ENCODE data around the gene TMC5. TPM values are rescaled to one million over a fixed set of nuclear protein-coding genes. Genes with fewer than 3 reads are reported as not detected.

The TMC5 gene
- total RNA-seq, 1 experiment from 2014 or later, result not detected

DNA sequence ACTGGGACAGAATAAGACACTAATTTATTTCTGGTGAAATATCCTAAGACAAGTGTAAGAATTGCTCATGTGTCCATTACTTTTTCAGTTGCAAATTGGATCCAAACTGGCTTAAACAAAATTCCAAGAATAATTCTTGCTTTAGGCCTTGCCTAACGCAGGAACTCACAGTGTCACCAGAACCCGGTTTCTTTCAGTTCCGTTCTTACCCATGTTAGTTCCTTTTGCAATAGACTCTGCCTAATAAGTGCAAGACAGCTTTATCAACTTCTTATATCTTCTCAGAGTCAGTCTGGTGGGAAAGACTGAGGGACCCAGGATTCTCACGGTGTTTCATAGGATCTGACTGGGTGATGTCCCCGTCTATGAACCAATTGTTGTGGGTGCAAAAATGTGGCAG lies 79.5 kb downstream of the TMC5 start:
- H3K36me3 ChIP-seq (ENCODE audit: insufficient read depth, low read length), result peaks cover 9% of the 10 kb centered on the region; the same call in 1 of the 2 replicates
- H4K20me1 ChIP-seq (ENCODE audit: insufficient read depth, low read depth, low read length), result no peaks in the 10 kb centered on the region
- H3K27ac ChIP-seq (ENCODE audit: low read length), result no peak overlapping the region
- H3K9ac ChIP-seq (ENCODE audit: low read length), result no peak overlapping the region
- no peak overlapping the region for H2AFZ ChIP-seq (ENCODE audit: low read length)
- no peaks in the 10 kb centered on the region for H3K79me2 ChIP-seq (ENCODE audit: low read length)
- H3K9me2 ChIP-seq (replicated peaks; ENCODE audit: insufficient read depth, low read length), result no peaks in the 10 kb centered on the region
- no peak for DNase-seq
- H3K27me3 ChIP-seq (ENCODE audit: low read length), result no peaks in the 10 kb centered on the region
- no peak overlapping the region for H3K4me2 ChIP-seq (ENCODE audit: low read depth, low read length, poor library complexity, severe bottlenecking)
- no peaks in the 10 kb centered on the region for H3K9me3 ChIP-seq (ENCODE audit: low read length)
- peaks cover 8% of the 10 kb centered on the region for H3K4me1 ChIP-seq (ENCODE audit: low read length)
- H3K4me3 ChIP-seq (ENCODE audit: low read length), result no peak overlapping the region

DNA sequence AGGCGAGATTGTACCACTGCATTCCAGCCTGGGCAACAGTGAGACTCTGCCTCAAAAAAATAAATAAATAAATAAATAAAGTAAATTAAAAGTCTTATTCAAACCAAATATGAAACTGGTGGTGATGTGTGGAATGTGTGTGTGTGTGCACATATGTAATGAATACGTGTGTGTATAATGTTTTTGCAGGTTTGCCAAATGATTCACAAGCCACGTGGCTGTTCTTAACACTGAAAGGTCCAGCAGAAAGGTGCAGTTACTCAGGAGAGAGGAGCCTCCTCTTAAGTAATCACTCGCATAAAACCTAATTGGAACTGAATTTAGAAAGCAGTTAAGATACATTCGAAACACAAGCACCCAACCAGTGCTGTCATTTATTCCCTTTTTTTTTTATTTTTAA lies 81.3 kb downstream of the TMC5 start:
- Histone ChIP-seq H3K27ac (ENCODE audit: low read length) (no peak overlapping the region), H3K9me2 (replicated peaks; ENCODE audit: insufficient read depth, low read length) (no peaks in the 10 kb centered on the region), H3K79me2 (ENCODE audit: low read length) (no peaks in the 10 kb centered on the region), H3K4me2 (ENCODE audit: low read depth, low read length, poor library complexity, severe bottlenecking) (no peak overlapping the region), H3K27me3 (ENCODE audit: low read length) (no peaks in the 10 kb centered on the region), H2AFZ (ENCODE audit: low read length) (no peak overlapping the region), H3K9me3 (ENCODE audit: low read length) (no peaks in the 10 kb centered on the region), H3K4me1 (ENCODE audit: low read length) (peaks cover 2% of the 10 kb centered on the region), H4K20me1 (ENCODE audit: insufficient read depth, low read depth, low read length) (no peaks in the 10 kb centered on the region), H3K4me3 (ENCODE audit: low read length) (no peak overlapping the region), H3K36me3 (ENCODE audit: insufficient read depth, low read length) (peaks cover 24% of the 10 kb centered on the region; the same call in 1 of the 2 replicates), H3K9ac (ENCODE audit: low read length) (no peak overlapping the region)
- no peak for DNase-seq

DNA sequence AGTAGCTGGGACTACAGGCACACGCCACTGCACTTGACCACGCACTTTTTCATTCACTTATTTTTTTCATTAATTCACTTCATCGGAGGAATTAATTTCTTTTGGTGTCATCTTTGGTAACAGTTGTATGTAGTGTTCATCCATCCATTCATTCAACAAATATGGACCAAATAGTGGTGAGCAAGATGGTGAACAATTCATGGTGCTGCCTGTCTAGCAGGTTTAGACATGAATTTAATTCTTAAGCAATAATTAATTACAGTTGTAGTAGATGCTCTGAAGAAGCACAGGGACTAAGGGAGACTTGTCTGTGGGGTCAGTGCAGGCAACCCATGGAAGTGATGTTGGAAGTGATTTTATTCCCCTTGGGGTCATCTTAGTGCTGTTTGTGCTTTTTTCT lies 81.8 kb downstream of the TMC5 start:
- Histone ChIP-seq H3K27ac (ENCODE audit: low read length) (no peak overlapping the region), H3K36me3 (ENCODE audit: insufficient read depth, low read length) (peaks cover 26% of the 10 kb centered on the region; the same call in 1 of the 2 replicates), H3K4me3 (ENCODE audit: low read length) (no peak overlapping the region), H3K4me1 (ENCODE audit: low read length) (no peaks in the 10 kb centered on the region), H2AFZ (ENCODE audit: low read length) (no peak overlapping the region), H3K79me2 (ENCODE audit: low read length) (no peaks in the 10 kb centered on the region), H3K9me3 (ENCODE audit: low read length) (no peaks in the 10 kb centered on the region), H3K9me2 (replicated peaks; ENCODE audit: insufficient read depth, low read length) (no peaks in the 10 kb centered on the region), H3K4me2 (ENCODE audit: low read depth, low read length, poor library complexity, severe bottlenecking) (no peak overlapping the region), H3K9ac (ENCODE audit: low read length) (no peak overlapping the region), H3K27me3 (ENCODE audit: low read length) (no peaks in the 10 kb centered on the region), H4K20me1 (ENCODE audit: insufficient read depth, low read depth, low read length) (no peaks in the 10 kb centered on the region)
- DNase-seq, result no peak

DNA sequence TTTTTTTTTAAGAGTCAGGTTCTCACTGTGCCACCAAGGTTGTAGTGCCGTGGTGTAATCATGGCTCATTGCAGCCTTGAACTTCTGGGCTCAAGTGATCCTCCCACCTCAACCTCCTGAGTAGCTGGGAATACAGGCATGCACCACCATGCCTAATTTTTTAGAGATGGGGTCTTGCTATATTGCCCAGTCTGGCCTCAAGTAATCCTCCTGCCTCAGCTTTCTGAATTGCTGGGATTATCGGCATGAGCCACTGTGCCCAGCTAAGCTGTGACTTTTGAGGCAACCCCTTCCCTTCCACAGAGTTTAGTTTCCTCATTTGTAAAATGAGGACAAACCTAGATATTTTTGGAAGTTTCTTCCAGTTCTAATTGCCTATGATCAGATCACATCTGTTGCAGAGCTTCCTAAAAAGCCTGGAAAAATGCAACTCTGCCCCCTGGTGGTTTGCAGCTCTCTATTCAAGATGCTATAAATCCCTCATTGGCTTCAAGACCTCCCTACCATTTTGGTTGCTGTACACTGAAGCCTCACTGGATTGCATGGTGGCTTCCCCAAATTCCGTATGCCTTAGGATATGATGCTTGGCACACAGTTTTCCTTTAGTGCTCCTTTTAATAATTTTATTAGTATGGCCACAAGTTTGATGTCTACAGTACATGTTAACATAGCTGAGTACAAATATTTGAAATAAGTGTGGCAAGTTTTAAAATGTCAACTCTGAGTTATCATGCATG lies 84.9 kb downstream of the TMC5 start:
- Histone ChIP-seq H3K27me3 (ENCODE audit: low read length) (no peaks in the 10 kb centered on the region), H3K4me2 (ENCODE audit: low read depth, low read length, poor library complexity, severe bottlenecking) (no peak overlapping the region), H3K4me3 (ENCODE audit: low read length) (no peak overlapping the region), H3K27ac (ENCODE audit: low read length) (no peak overlapping the region), H3K9me3 (ENCODE audit: low read length) (no peaks in the 10 kb centered on the region), H3K4me1 (ENCODE audit: low read length) (no peaks in the 10 kb centered on the region), H3K36me3 (ENCODE audit: insufficient read depth, low read length) (peaks cover 37% of the 10 kb centered on the region; the same call in 1 of the 2 replicates), H3K9me2 (replicated peaks; ENCODE audit: insufficient read depth, low read length) (no peaks in the 10 kb centered on the region), H2AFZ (ENCODE audit: low read length) (no peak overlapping the region), H4K20me1 (ENCODE audit: insufficient read depth, low read depth, low read length) (no peaks in the 10 kb centered on the region), H3K9ac (ENCODE audit: low read length) (no peak overlapping the region), H3K79me2 (ENCODE audit: low read length) (peaks cover 2% of the 10 kb centered on the region; the same call in 1 of the 2 replicates)
- DNase-seq, result peak; percentile 87

DNA sequence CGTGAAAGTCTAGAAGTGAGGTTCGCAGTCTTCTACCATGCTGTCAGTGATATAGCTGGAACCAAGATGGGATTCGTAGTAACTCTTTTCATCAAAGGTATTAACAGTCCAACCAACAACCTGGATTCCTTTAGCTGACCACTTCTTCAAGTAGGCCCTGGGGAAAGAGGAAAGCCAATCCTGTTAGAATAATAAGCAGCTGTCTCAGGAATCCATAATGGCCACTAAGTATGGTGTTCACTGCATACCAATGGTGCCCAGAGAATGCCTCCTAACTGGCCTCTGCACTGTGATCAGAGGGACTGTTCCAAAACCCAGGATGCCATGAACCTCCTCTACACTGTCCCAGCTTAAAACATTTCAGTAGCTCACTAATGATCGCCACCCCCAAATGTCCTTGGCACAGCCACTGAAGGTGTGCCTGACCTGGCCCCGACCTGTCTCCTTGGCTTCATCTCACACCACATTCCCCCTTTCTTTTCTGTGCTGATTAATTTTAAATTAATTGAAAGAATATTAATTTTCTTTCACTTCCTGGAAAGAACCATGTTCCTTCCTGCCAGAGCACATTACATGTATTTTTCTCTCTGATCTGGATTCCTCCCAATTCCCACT lies 85.9 kb downstream of the TMC5 start:
- Histone ChIP-seq H3K36me3 (ENCODE audit: insufficient read depth, low read length) (peaks cover 46% of the 10 kb centered on the region; the same call in 1 of the 2 replicates), H3K9ac (ENCODE audit: low read length) (no peak overlapping the region), H4K20me1 (ENCODE audit: insufficient read depth, low read depth, low read length) (no peaks in the 10 kb centered on the region)

DNA sequence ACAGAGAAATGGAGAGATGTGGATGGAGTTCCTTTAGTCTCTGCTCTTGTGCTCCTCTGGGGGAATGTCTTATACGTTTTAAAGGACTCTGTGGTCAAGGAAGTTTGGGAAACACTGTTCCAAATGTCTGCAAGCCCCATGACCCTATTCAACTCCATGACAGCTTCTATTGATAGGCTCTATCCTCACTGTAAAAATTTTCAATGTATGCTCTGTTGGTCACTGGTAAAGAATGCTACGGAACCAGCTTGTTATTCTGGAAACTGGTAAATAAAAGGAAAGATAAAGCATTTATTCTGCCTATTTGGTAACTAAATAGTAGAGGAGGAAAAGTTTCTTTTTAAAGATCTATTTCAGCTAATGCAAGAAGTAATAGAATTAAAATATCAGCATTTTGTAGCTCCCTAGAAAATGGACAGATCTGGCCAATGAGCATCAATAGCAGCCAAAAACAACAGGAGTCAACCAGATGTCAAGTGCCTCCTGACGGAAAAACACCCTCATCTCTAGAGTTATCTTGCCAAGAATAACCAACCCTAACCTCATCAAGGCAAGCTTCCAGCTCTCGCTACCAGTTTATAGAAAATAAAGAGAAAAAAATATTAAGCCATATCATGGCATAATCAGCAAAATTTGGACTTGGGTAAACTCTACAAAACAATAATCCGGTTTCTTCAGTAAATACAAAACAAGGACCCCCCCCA lies 88.1 kb downstream of the TMC5 start:
- Histone ChIP-seq H3K79me2 (ENCODE audit: low read length) (peaks cover 17% of the 10 kb centered on the region), H3K4me1 (ENCODE audit: low read length) (no peaks in the 10 kb centered on the region), H3K9me2 (replicated peaks; ENCODE audit: insufficient read depth, low read length) (no peaks in the 10 kb centered on the region), H3K4me2 (ENCODE audit: low read depth, low read length, poor library complexity, severe bottlenecking) (no peak overlapping the region), H2AFZ (ENCODE audit: low read length) (no peak overlapping the region), H3K9me3 (ENCODE audit: low read length) (no peaks in the 10 kb centered on the region), H3K36me3 (ENCODE audit: insufficient read depth, low read length) (peaks cover 58% of the 10 kb centered on the region; the same call in 1 of the 2 replicates), H3K9ac (ENCODE audit: low read length) (no peak overlapping the region), H3K27me3 (ENCODE audit: low read length) (no peaks in the 10 kb centered on the region), H3K27ac (ENCODE audit: low read length) (no peak overlapping the region), H3K4me3 (ENCODE audit: low read length) (no peak overlapping the region), H4K20me1 (ENCODE audit: insufficient read depth, low read depth, low read length) (no peaks in the 10 kb centered on the region)
- DNase-seq, result no peak

More for the DNA sequence above, 85.9 kb downstream of the TMC5 start:
- H3K4me3 ChIP-seq (ENCODE audit: low read length), result no peak overlapping the region
- no peak overlapping the region for H2AFZ ChIP-seq (ENCODE audit: low read length)
- H3K4me1 ChIP-seq (ENCODE audit: low read length), result no peaks in the 10 kb centered on the region
- no peaks in the 10 kb centered on the region for H3K9me3 ChIP-seq (ENCODE audit: low read length)
- H3K9me2 ChIP-seq (replicated peaks; ENCODE audit: insufficient read depth, low read length), result no peaks in the 10 kb centered on the region
- no peak overlapping the region for H3K27ac ChIP-seq (ENCODE audit: low read length)
- H3K4me2 ChIP-seq (ENCODE audit: low read depth, low read length, poor library complexity, severe bottlenecking), result no peak overlapping the region
- peaks cover 12% of the 10 kb centered on the region for H3K79me2 ChIP-seq (ENCODE audit: low read length)
- DNase-seq, result no peak
- H3K27me3 ChIP-seq (ENCODE audit: low read length), result no peaks in the 10 kb centered on the region

DNA sequence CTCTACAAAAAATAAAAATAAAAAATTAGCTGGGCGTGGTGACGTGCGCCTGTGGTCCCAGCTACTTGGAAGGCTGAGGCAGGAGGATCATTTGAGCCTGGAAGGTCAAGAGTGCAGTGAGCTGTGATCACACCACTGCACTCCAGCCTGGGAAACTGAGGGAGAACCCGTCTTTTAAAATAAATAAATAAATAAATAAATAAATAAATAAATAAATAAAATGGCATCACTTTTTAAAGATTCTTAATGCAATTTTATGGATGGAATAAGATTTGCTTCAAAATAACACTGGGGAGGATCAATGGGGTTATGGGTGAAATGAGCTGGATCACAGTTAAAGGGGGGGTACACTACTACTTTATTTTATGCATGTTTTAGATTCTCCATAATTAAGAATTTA lies 89.3 kb downstream of the TMC5 start:
- no peak overlapping the region for H2AFZ ChIP-seq (ENCODE audit: low read length)
- H3K4me3 ChIP-seq (ENCODE audit: low read length), result no peak overlapping the region
- no peaks in the 10 kb centered on the region for H3K4me1 ChIP-seq (ENCODE audit: low read length)
- H3K9ac ChIP-seq (ENCODE audit: low read length), result no peak overlapping the region
- no peaks in the 10 kb centered on the region for H4K20me1 ChIP-seq (ENCODE audit: insufficient read depth, low read depth, low read length)
- no peak overlapping the region for H3K27ac ChIP-seq (ENCODE audit: low read length)
- H3K9me3 ChIP-seq (ENCODE audit: low read length), result no peaks in the 10 kb centered on the region
- H3K36me3 ChIP-seq (ENCODE audit: insufficient read depth, low read length), result peaks cover 60% of the 10 kb centered on the region; the same call in 1 of the 2 replicates
- H3K9me2 ChIP-seq (replicated peaks; ENCODE audit: insufficient read depth, low read length), result no peaks in the 10 kb centered on the region
- H3K4me2 ChIP-seq (ENCODE audit: low read depth, low read length, poor library complexity, severe bottlenecking), result no peak overlapping the region
- no peaks in the 10 kb centered on the region for H3K27me3 ChIP-seq (ENCODE audit: low read length)
- DNase-seq, result no peak
- peaks cover 24% of the 10 kb centered on the region for H3K79me2 ChIP-seq (ENCODE audit: low read length)

DNA sequence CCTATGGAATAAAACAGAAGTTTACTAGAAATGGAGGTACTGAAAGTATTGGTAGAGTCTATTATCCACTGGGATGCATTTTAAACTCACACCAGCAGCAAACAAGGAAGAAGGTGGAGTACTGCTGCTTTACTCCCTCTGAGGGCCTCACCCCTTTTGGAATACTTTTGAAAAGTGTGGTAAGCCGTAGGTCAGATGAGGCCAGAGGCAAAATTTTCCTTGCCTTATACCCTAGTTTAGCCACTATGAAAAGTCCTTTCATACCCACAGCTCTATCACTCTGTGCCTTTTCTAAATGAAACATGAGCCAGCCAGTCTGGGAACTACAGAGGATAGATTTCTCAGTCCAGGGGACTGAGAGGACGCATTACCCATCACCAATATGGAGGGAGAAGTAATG lies 90.2 kb downstream of the TMC5 start:
- Histone ChIP-seq H3K4me2 (ENCODE audit: low read depth, low read length, poor library complexity, severe bottlenecking) (no peak overlapping the region), H3K36me3 (ENCODE audit: insufficient read depth, low read length) (peaks cover 62% of the 10 kb centered on the region), H3K9ac (ENCODE audit: low read length) (no peak overlapping the region), H3K27me3 (ENCODE audit: low read length) (no peaks in the 10 kb centered on the region), H3K4me1 (ENCODE audit: low read length) (no peaks in the 10 kb centered on the region), H4K20me1 (ENCODE audit: insufficient read depth, low read depth, low read length) (no peaks in the 10 kb centered on the region), H3K27ac (ENCODE audit: low read length) (no peak overlapping the region), H3K79me2 (ENCODE audit: low read length) (peaks cover 31% of the 10 kb centered on the region), H3K9me2 (replicated peaks; ENCODE audit: insufficient read depth, low read length) (no peaks in the 10 kb centered on the region), H3K9me3 (ENCODE audit: low read length) (no peaks in the 10 kb centered on the region), H2AFZ (ENCODE audit: low read length) (no peak overlapping the region), H3K4me3 (ENCODE audit: low read length) (no peak overlapping the region)
- DNase-seq, result peak; percentile 35
